Tibial artery (tissue), 4 donors: ENCODE measurements around the gene MSI1.
A peak's percentile ranks its signal among the peaks of the same experiment; 100 is the strongest.
"Not testable (repeated sequence)": the region's sequence is repeated elsewhere in the genome, so short reads cannot be mapped to it uniquely, and the experiment has no call there.

ENCODE experiments used
- DNase-seq, 2 donors: peaks; one replicate each; pipeline ENCODE4 v3.0.0-alpha.2; 2019
- H3K27ac ChIP-seq, 2 donors: fragments of 200-600 bp; sonication (generic) in 1 of 2; 1 replicate in 1 of 2; 2 replicates in 1 of 2; pipeline ENCODE4 v1.5.1; 2018 to 2019; ENCODE audit warnings: mild to moderate bottlenecking in 1 of 2
- H3K27me3 ChIP-seq, 2 donors: fragments of 200-600 bp; sonication (generic) in 1 of 2; one replicate each; pipeline versions ENCODE4 v1.5.1 to v1.6.0; 2016 to 2019
- H3K36me3 ChIP-seq, 3 donors: fragments of 200-600 bp; sonication (generic) in 2 of 3; one replicate each; pipeline ENCODE4 v1.5.1; 2016 to 2019; ENCODE audit warnings: mild to moderate bottlenecking in 2 of 3
- H3K4me1 ChIP-seq, 4 donors: fragments of 200-600 bp; sonication (generic) in 2 of 4; 1 replicate in 3 of 4; 2 replicates in 1 of 4; pipeline ENCODE4 v1.5.1; 2016 to 2019
- H3K4me3 ChIP-seq, 2 donors: fragments of 200-600 bp; sonication (generic) in 1 of 2; 1 replicate in 1 of 2; 2 replicates in 1 of 2; pipeline ENCODE4 v1.5.1; 2018 to 2019; ENCODE audit warnings: mild to moderate bottlenecking in 2 of 2
- H3K9me3 ChIP-seq, 3 donors: fragments of 200-600 bp; sonication (generic) in 1 of 3; one replicate each; pipeline ENCODE4 v1.5.1; 2016 to 2019
- CTCF ChIP-seq, 2 experiments: fragments of 200-600 bp in 1 of 2; fragments of 450-650 bp in 1 of 2; IDR thresholded peaks; one replicate each; pipeline ENCODE4 v1.5.1; 2017 to 2019; ENCODE audit warnings: antibody characterized with exemption in 2 of 2, mild to moderate bottlenecking in 1 of 2, moderate library complexity in 1 of 2
- intact Hi-C: fragments of 100-400 bp; cut with DNase I; formaldehyde crosslinking; loops from one replicate; pipeline ENCODE4 v1.15.0; 2023; ENCODE audit warnings: low total_unique reads

Gene MSI1

GRCh38 chr12:120335447-120335846 lies 33.5 kb downstream of the MSI1 start:
- H3K36me3 ChIP-seq, H3K4me3 ChIP-seq, H3K27ac ChIP-seq, H3K4me1 ChIP-seq, H3K9me3 ChIP-seq, H3K27me3 ChIP-seq, intact Hi-C loops: not testable (repeated sequence)
- TF ChIP-seq CTCF (IDR thresholded peaks at IDR 0.05): peak; percentile 61 to 62
- peak; percentile 41 to 70 for DNase-seq

- Histone ChIP-seq H3K4me3 (no peak overlapping the region), H3K27me3 (peaks cover 0 to 8% of the 10 kb centered on the region in 2 donors), H3K27ac (no peak overlapping the region), H3K4me1 (no peaks in the 10 kb centered on the region), H3K36me3 (no peaks in the 10 kb centered on the region), H3K9me3 (no peaks in the 10 kb centered on the region)
- intact Hi-C loops: no loop called here
- TF ChIP-seq CTCF (IDR thresholded peaks at IDR 0.05): no peak
- DNase-seq: no peak
Observed at GRCh38 chr12:120332523-120332922, 36.4 kb downstream of the MSI1 start.

DNA sequence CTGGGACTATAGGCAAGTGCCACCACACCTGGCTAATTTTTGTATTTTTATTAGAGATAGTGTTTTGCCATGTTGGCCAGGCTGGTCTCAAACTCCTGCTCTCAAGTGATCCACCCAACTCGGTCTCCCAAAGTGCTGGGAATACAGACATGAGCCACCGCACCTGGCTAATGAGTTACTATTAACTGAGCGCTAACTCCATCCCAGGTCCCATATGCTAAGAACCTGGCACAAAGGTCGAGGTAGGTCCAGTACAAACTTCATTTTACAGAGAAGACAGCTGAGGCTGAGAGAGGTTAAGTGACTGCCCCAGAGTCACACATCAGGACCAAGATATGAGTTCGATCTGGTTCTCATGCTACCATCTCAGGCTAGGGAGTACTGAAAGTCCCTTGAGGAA lies 36.9 kb downstream of the MSI1 start:
- H3K27me3 ChIP-seq: peaks cover 0 to 8% of the 10 kb centered on the region in 2 donors
- no peaks in the 10 kb centered on the region for H3K4me1 ChIP-seq
- no peaks in the 10 kb centered on the region for H3K9me3 ChIP-seq
- intact Hi-C loops: no loop called here
- no peak overlapping the region for H3K27ac ChIP-seq
- TF ChIP-seq CTCF (IDR thresholded peaks at IDR 0.05): no peak
- DNase-seq: no peak
- H3K36me3 ChIP-seq: no peaks in the 10 kb centered on the region
- no peak overlapping the region for H3K4me3 ChIP-seq

- Histone ChIP-seq H3K4me3 (no peak overlapping the region), H3K36me3 (no peaks in the 10 kb centered on the region), H3K27me3 (peaks cover 0 to 8% of the 10 kb centered on the region in 2 donors), H3K27ac (no peak overlapping the region), H3K4me1 (no peaks in the 10 kb centered on the region), H3K9me3 (no peaks in the 10 kb centered on the region)
- DNase-seq: no peak
- intact Hi-C loops: no loop called here
- no peak for TF ChIP-seq CTCF (IDR thresholded peaks at IDR 0.05)
Observed at GRCh38 chr12:120331390-120331789, 37.6 kb downstream of the MSI1 start.

DNA sequence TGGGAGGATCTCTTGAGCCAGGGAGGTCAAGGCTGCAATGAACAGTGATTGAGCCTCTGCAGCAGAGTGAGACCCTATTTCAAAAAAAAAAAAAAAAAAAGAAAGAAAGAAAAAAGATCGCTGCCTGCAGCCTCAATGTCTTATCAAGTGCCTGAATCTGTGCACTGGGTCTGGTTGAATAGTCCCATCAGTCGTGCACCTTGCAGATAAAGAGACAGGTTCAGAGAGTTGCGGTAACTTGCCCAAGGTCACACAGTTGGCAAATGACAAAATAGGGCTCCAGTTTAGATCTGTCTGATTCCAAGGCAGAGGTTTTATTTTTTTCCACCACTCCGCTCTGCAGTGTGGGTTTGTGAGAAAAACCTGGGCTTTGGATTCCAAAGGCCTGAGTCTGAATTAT lies 40.7 kb downstream of the MSI1 start:
- TF ChIP-seq CTCF (IDR thresholded peaks at IDR 0.05): no peak
- Histone ChIP-seq H3K36me3 (no peaks in the 10 kb centered on the region), H3K27ac (no peak overlapping the region), H3K27me3 (peaks cover 0 to 8% of the 10 kb centered on the region in 2 donors), H3K4me1 (peaks cover 0 to 5% (median 0%) of the 10 kb centered on the region in 4 donors), H3K9me3 (no peaks in the 10 kb centered on the region), H3K4me3 (no peak overlapping the region)
- DNase-seq: no peak
- intact Hi-C loops: no loop called here

DNA sequence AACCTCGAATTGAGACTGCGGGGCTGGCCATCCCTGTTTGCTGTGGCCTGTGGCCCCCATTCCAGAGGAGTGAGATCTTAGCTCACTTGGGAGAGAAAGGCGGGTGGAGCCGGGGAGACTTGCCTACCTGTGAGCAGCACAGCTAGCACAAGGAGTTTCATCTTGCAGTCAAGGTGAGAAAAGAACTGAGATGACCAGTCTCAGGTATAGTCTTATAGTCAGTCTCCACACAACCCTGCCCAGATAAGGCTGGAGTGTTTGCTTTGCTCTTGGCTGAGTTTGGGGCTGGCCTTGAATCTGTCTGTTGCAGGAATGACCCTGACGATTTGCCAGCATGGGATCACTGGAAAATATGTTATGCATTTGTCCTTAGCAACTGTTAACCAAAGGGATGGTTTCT lies 41.4 kb downstream of the MSI1 start, which contains the start of gene PLA2G1B:
PLA2G1B (minus strand) TSS at position 187 of the 400 bp plus-strand sequence; CDS start at position 161, 26 bp downstream.
- DNase-seq: no peak
- Histone ChIP-seq H3K27me3 (peaks cover 0 to 8% of the 10 kb centered on the region in 2 donors), H3K36me3 (no peaks in the 10 kb centered on the region), H3K4me3 (no peak within 1 kb of the TSS), H3K27ac (no peak within 1 kb of the TSS), H3K9me3 (no peaks in the 10 kb centered on the region), H3K4me1 (peaks cover 0 to 5% (median 0%) of the 10 kb centered on the region in 4 donors)
- TF ChIP-seq CTCF (IDR thresholded peaks at IDR 0.05): no peak
- intact Hi-C loops: no loop called here
